H1 (cell line): ENCODE measurements around the gene PSMB1.

ENCODE experiments used
- CEBPB ChIP-seq: IDR thresholded peaks from 2 replicates; pipeline ENCODE4 v1.6.1; 2012; ENCODE audit warnings: low read depth, low read length
- HDAC2 ChIP-seq, 2 experiments: fragments of 300-600 bp in 1 of 2; sonication (generic) in 1 of 2; IDR thresholded peaks; 2 replicates each; pipeline ENCODE4 v1.6.1; 2011 to 2012; ENCODE audit warnings: low read depth in 2 of 2, low read length in 2 of 2, mild to moderate bottlenecking in 2 of 2, moderate library complexity in 2 of 2, borderline replicate concordance in 1 of 2, inconsistent platforms in 1 of 2
- NRF1 ChIP-seq: IDR thresholded peaks from 2 replicates; pipeline ENCODE4 v1.6.1; 2011; ENCODE audit warnings: mild to moderate bottlenecking, low read depth, low read length, improper control_type of control experiment
- POLR2A ChIP-seq, 2 experiments: IDR thresholded peaks; 1 replicate in 1 of 2; 2 replicates in 1 of 2; pipeline ENCODE4 v1.6.1; 2011; ENCODE audit warnings: low read depth in 2 of 2, low read length in 2 of 2, mild to moderate bottlenecking in 2 of 2; ENCODE audit errors: control extremely low read depth in 1 of 2
- POLR2AphosphoS5 ChIP-seq: IDR thresholded peaks from 2 replicates; pipeline ENCODE4 v1.6.1; 2011; ENCODE audit warnings: low read depth, low read length
- RAD21 ChIP-seq, 2 experiments: IDR thresholded peaks in 1 of 2; conservative IDR thresholded peaks in 1 of 2; 2 replicates each; pipeline ENCODE4 v1.6.1; 2011; ENCODE audit warnings: low read depth in 2 of 2, low read length in 2 of 2, improper control_type of control experiment in 1 of 2, inconsistent platforms in 1 of 2, mild to moderate bottlenecking in 1 of 2, moderate library complexity in 1 of 2
- SIN3A ChIP-seq, 2 experiments: IDR thresholded peaks in 1 of 2; conservative IDR thresholded peaks in 1 of 2; 2 replicates each; pipeline ENCODE4 v1.6.1; 2011 to 2012; ENCODE audit warnings: low read length in 2 of 2, improper control_type of control experiment in 1 of 2, low read depth in 1 of 2, mild to moderate bottlenecking in 1 of 2
- SP2 ChIP-seq: IDR thresholded peaks from 2 replicates; pipeline ENCODE4 v1.6.1; 2012; ENCODE audit warnings: mild to moderate bottlenecking, low read length, inconsistent platforms
- YY1 ChIP-seq: IDR thresholded peaks from 2 replicates; pipeline ENCODE4 v1.6.1; 2011; ENCODE audit warnings: low read depth, mild to moderate bottlenecking, low read length
- ZNF274 ChIP-seq: IDR thresholded peaks from 2 replicates; pipeline ENCODE4 v1.7.0; 2012; ENCODE audit warnings: low read length, borderline replicate concordance; ENCODE audit errors: extremely low read depth
- TF ChIP-seq, protein P1 (sequence below), 3 experiments: IDR thresholded peaks; 1 replicate in 2 of 3; 2 replicates in 1 of 3; pipeline versions ENCODE4 v1.5.1 to v1.6.1; 2011; ENCODE audit warnings: low read length in 3 of 3, mild to moderate bottlenecking in 3 of 3, inconsistent platforms in 2 of 3, low read depth in 1 of 3, moderate library complexity in 1 of 3; ENCODE audit not compliant: insufficient read depth in 1 of 3; ENCODE audit errors: control extremely low read depth in 1 of 3

DNA sequence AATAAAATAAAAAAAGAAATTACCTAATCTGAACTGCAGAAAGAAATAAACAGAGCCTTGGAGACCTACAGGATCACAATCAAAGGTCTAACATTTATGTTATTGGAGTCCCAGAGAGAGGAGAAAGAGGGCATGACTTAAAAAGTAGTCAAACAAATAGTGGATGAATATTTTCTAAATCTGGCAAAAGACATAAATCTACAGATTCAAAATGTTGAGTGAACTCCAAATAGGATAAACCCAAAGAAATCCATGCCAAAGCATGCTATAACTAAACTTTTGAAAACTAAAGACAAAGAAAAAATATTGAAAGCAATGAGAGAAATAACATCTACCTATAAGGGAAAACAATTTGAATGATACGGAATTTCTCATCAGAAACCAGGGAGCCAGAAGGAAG is 38.2 kb downstream of the PSMB1 start:
- TF ChIP-seq NRF1 = no peak
- no peak for TF ChIP-seq SP2
- TF ChIP-seq SIN3A (conservative IDR thresholded peaks at IDR 0.05 in 1 of 2, IDR thresholded peaks at IDR 0.05 in 1 of 2; ENCODE audit: low read depth in 1 of 2, low read length in 2 of 2) = no peak
- no peak for TF ChIP-seq POLR2A (IDR thresholded peaks at IDR 0.05; ENCODE audit: control extremely low read depth in 1 of 2, low read depth in 2 of 2, low read length in 2 of 2)
- TF ChIP-seq, protein P1, sequence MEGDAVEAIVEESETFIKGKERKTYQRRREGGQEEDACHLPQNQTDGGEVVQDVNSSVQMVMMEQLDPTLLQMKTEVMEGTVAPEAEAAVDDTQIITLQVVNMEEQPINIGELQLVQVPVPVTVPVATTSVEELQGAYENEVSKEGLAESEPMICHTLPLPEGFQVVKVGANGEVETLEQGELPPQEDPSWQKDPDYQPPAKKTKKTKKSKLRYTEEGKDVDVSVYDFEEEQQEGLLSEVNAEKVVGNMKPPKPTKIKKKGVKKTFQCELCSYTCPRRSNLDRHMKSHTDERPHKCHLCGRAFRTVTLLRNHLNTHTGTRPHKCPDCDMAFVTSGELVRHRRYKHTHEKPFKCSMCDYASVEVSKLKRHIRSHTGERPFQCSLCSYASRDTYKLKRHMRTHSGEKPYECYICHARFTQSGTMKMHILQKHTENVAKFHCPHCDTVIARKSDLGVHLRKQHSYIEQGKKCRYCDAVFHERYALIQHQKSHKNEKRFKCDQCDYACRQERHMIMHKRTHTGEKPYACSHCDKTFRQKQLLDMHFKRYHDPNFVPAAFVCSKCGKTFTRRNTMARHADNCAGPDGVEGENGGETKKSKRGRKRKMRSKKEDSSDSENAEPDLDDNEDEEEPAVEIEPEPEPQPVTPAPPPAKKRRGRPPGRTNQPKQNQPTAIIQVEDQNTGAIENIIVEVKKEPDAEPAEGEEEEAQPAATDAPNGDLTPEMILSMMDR (IDR thresholded peaks at IDR 0.05; ENCODE audit: control extremely low read depth in 1 of 3, insufficient read depth in 1 of 3, low read depth in 1 of 3, low read length in 3 of 3) = no peak
- TF ChIP-seq RAD21 (IDR thresholded peaks at IDR 0.05 in 1 of 2, conservative IDR thresholded peaks at IDR 0.05 in 1 of 2; ENCODE audit: low read depth in 2 of 2, low read length in 2 of 2) = no peak
- no peak for TF ChIP-seq POLR2AphosphoS5
- TF ChIP-seq CEBPB = no peak
- no peak for TF ChIP-seq ZNF274
- TF ChIP-seq HDAC2 (IDR thresholded peaks at IDR 0.05; ENCODE audit: borderline replicate concordance in 1 of 2, low read depth in 2 of 2, low read length in 2 of 2) = no peak
- TF ChIP-seq YY1 = no peak
